Testis (tissue), 2 donors: Measurements from ENCODE around the gene RGR.
"Not testable (repeated sequence)": the region's sequence is repeated elsewhere in the genome, so short reads cannot be mapped to it uniquely, and the experiment has no call there.

Experiments used
- CTCF ChIP-seq, 3 experiments: fragments of 450-650 bp in 2 of 3; fragments of 200-600 bp in 1 of 3; sonication (generic) in 1 of 3; IDR thresholded peaks; one replicate each; pipeline ENCODE4 v1.5.1; 2016 to 2019; ENCODE audit warnings: antibody characterized with exemption in 3 of 3, mild to moderate bottlenecking in 2 of 3, moderate library complexity in 1 of 3
- POLR2A ChIP-seq: fragments of 450-650 bp; IDR thresholded peaks from one replicate; pipeline ENCODE4 v1.6.1; 2017; ENCODE audit warnings: antibody characterized with exemption, mild to moderate bottlenecking, moderate library complexity

GRCh38 chr10:84279876-84280475, 35.1 kb downstream of the RGR start:
- TF ChIP-seq POLR2A; CTCF (IDR thresholded peaks at IDR 0.05): not testable (repeated sequence)
